Measurements from ENCODE around the gene TMEM86B.

Gene TMEM86B

DNA sequence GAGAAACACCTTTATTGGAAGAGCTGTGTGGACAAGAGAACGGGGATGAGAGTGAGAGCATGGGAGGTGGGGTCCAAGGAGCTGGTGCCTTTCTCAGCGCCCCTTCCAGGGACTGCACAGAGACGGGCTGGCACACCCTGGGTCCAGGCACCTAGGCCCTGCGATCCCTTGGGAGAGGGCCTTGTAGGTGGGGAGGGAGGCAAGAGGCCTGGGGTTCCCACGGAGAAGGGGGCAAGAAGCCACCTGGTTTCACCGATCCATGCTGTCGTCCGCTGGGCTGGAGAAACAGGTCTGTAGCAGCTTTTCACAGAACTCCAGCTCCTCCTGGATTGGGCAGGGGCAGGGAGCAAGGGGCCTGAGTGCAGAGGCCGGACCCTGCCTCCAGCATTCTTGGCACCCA, 33.8 kb upstream of the TMEM86B start:
- Mint-ChIP-seq H3K4me1 (peaks cover 14% of the 10 kb centered on the region), H3K36me3 (peaks cover 15% of the 10 kb centered on the region), H3K27ac (no peak overlapping the region), H3K27me3 (peaks cover 4% of the 10 kb centered on the region), H3K4me3 (no peak overlapping the region), H3K9me3 (peaks cover 5% of the 10 kb centered on the region)
- CTCF ChIA-PET: interaction anchor here (1.1 kb wide), 1 partner anchor 15 kb away, joined by 3 read pairs; no protein-coding TSS in a partner anchor
- no peak for DNase-seq

DNA sequence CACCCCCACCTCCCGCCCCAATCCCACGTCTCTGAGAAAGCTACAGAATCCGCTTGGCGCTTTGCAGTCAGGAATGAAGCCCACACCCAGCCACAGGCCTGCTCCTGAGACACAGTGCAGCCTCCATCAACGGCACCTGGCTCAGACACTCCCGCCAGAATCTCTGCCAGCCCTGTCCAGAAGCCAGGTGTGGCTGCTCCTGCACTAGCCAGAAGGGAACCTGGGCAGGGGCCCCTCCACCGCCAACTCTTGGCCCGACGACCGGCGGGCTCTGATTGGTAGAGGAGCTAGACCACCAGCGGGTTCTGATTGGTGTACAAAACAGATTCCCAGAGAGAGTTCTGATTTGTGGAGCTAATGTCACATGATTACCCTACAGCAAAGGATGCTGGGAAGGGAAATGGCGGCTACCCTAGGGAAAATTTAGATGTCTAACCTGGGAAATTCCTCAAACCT, 33.1 kb upstream of the TMEM86B start:
- Mint-ChIP-seq H3K4me3 (no peak overlapping the region), H3K4me1 (peaks cover 20% of the 10 kb centered on the region), H3K27me3 (peaks cover 4% of the 10 kb centered on the region), H3K27ac (no peak overlapping the region), H3K36me3 (peaks cover 19% of the 10 kb centered on the region), H3K9me3 (peaks cover 5% of the 10 kb centered on the region)
- no peak for DNase-seq
- CTCF ChIA-PET: interaction anchor here (1.1 kb wide), 1 partner anchor 14 kb away, joined by 5 read pairs; no protein-coding TSS in a partner anchor

- H3K36me3 Mint-ChIP-seq: peaks cover 33% of the 10 kb centered on the region
- peaks cover 36% of the 10 kb centered on the region for H3K4me1 Mint-ChIP-seq
- no peaks in the 10 kb centered on the region for H3K9me3 Mint-ChIP-seq
- CTCF ChIA-PET: interaction anchor here (0.9 to 2.6 kb wide), 5 partner anchors 20 to 99 kb away, joined by 3 to 9 read pairs (median 4); partner anchors contain the start of genes HSPBP1 and KMT5C
- peak overlapping the region; percentile 99 for H3K27ac Mint-ChIP-seq
- H3K4me3 Mint-ChIP-seq: peak overlapping the region; percentile 74
- H3K27me3 Mint-ChIP-seq: peaks cover 4% of the 10 kb centered on the region
- no peak for DNase-seq
Observed at GRCh38 chr19:55259540-55260210, 31.1 kb upstream of the TMEM86B start.

GRCh38 chr19:55258828-55259539, 30.4 kb upstream of the TMEM86B start, which contains the start of gene PPP6R1:
PPP6R1 (minus strand) TSS chr19:55259017; CDS start chr19:55247103, 11,914 bp downstream.
- Mint-ChIP-seq H3K27ac (peak within 1 kb of the TSS; percentile 99), H3K36me3 (peaks cover 40% of the 10 kb centered on the region), H3K4me1 (peaks cover 40% of the 10 kb centered on the region), H3K9me3 (no peaks in the 10 kb centered on the region), H3K4me3 (peak within 1 kb of the TSS; percentile 99), H3K27me3 (peaks cover 4% of the 10 kb centered on the region)
- peak; percentile 95 for DNase-seq
- CTCF ChIA-PET: interaction anchor here (0.9 to 2.6 kb wide), 5 partner anchors 21 to 98 kb away, joined by 3 to 9 read pairs (median 4); partner anchors contain the start of genes HSPBP1 and KMT5C

- no peaks in the 10 kb centered on the region for H3K9me3 Mint-ChIP-seq
- peaks cover 44% of the 10 kb centered on the region for H3K36me3 Mint-ChIP-seq
- H3K27me3 Mint-ChIP-seq: peaks cover 4% of the 10 kb centered on the region
- CTCF ChIA-PET: interaction anchor here (0.9 to 2.6 kb wide), 3 partner anchors 21 to 98 kb away, joined by 3 to 9 read pairs (median 6); partner anchors contain the start of genes HSPBP1 and KMT5C
- peak overlapping the region; percentile 99 for H3K27ac Mint-ChIP-seq
- peak; percentile 61 for DNase-seq
- H3K4me3 Mint-ChIP-seq: peak overlapping the region; percentile 74
- H3K4me1 Mint-ChIP-seq: peaks cover 45% of the 10 kb centered on the region
Observed at GRCh38 chr19:55258476-55258827, 29.9 kb upstream of the TMEM86B start.

DNA sequence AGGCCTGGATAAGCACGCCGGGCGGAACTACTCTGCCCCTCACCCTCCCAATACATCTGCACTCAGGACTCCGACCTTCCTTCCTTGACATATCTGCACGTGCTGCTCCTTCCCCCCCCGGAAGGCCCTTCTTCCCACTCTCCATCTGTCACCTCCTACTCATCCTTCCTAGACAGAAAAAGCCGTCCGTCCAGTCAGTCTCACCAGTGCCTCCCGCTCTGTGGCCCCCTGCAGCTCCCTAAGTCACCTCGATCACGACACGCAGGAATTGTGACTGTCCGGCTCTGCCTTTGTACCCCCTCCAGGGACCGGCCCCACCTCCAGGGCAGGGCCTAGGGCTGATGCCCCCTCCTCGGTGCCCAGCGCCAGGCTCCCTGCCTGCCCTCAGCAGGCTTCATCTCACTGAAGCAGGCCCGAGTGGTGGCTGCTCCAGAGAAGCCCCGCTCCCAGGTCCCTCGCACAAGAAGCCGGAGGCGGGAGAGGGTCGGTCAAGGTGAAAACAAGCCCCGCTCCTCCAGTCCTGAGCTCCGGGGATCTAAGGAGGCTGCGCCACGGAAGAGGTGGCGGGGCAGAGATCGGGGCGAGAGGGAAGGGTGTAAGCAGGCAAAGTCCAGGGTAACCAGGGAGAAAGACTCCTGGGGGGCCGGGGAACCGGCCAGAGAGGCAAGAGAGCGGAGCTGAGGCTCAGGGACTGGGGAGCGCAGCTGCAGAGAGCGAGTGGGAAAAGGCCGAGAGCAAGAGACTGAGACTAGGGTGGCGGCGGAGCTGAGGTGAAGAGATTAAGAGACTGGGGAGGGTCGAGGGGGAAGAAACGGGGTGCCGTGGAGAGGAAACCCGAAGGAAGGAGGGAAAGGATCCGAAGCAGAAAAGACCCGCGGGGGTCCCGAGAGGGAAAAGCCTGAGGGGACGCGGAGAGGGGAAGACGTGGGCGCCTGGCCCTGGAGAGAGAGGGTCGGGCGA, 29.2 kb upstream of the TMEM86B start:
- Mint-ChIP-seq H3K36me3 (peaks cover 46% of the 10 kb centered on the region), H3K4me1 (peaks cover 52% of the 10 kb centered on the region), H3K27ac (peak overlapping the region; percentile 99), H3K4me3 (peak overlapping the region; percentile 99), H3K9me3 (no peaks in the 10 kb centered on the region), H3K27me3 (peaks cover 4% of the 10 kb centered on the region)
- peak; percentile 42 for DNase-seq
- CTCF ChIA-PET: interaction anchor here (1.2 kb wide), 1 partner anchor 34 kb away, joined by 3 read pairs; no protein-coding TSS in a partner anchor

DNA sequence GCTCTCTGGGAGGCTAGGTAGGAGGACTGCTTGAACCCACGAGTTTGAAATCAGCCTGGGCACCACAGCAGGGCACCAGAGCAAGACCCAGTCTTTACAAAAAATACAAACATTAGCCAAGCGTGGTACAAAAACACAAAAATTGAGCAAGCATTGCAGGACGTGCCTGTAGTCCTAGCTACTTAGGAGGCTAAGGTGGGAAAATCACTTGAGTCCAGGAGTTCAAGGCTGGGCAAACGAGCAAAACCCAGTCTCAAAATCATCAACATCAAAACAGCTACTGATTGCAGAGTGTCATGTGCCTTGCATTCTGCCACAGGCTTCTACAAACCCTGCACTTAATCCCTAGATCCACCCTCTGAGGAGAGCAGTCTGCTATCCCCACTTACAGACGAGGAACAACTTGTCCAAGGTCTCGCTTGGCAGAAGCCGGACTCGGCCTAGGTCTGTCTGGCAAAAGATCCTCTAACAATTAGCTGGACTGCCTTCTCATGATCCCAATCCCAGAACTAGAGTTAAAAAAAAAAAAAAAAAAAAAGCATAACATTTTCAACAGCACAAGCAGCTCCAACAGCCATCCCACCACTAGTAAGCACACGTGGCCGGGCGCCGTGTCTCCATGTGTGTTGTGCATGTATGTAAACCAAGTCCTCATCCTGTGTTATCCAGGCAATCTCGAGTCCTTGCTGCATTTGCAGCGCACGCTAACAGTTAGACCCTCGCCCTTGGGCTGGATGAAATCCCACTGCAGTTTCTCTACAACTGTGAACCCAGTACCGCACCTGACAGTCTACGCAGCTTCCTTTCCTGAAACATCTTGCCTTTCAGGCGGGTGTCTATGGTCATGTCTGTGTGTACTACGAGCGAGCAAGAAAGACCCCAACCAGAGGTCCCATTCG, 28.2 kb upstream of the TMEM86B start:
- H3K4me1 Mint-ChIP-seq: peaks cover 61% of the 10 kb centered on the region
- H3K36me3 Mint-ChIP-seq: peaks cover 43% of the 10 kb centered on the region
- H3K27me3 Mint-ChIP-seq: peaks cover 4% of the 10 kb centered on the region

DNA sequence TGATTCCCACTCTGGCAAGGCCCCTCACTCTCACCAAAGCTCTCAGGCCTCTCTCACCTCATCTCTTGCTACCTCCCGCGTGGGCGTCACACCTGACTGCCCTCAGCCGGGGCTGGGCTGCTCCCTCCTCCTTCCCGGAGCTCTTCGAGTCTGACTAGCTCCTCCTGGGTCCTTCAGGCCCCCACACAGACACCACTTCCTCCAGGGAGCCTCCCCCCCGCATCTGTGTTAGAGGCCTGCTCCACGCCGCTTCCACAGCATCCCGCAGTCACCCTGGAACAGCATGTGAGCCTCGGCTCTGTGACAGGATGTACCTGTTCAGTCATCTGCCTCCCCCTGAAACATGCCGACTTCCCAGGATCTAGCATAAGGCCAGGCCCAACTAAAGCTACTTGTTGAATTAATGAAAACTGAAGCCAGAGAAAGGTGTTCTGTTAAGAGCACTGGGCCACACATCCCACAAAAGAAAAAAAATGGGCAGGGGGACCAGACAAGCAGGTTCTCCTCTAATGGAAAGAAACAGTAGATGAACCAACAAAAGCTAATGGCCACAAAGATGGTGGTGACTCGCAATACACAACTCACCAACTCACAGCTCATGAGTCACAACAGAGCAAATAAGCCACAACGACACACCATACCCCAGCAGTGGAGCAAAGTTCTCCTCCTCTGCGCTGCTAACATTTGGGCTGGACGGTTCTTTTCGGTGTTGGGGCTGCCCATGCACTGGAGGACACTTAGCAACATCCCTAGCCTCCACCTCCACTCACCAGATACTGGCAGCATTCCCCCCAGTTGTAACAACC, 27.3 kb upstream of the TMEM86B start:
- peak; percentile 66 for DNase-seq

More for the DNA sequence above, 28.2 kb upstream of the TMEM86B start:
- peak overlapping the region; percentile 99 for H3K27ac Mint-ChIP-seq
- H3K9me3 Mint-ChIP-seq: no peaks in the 10 kb centered on the region
- DNase-seq: no peak
- CTCF ChIA-PET: interaction anchor here (0.8 to 1.2 kb wide), 2 partner anchors 13 to 35 kb away, joined by 3 to 4 read pairs; no protein-coding TSS in a partner anchor
- H3K4me3 Mint-ChIP-seq: peak overlapping the region; percentile 99

GRCh38 chr19:55254625-55254977, 26.0 kb upstream of the TMEM86B start:
- Mint-ChIP-seq H3K27ac (peak overlapping the region; percentile 99), H3K4me3 (peak overlapping the region; percentile 99), H3K9me3 (no peaks in the 10 kb centered on the region), H3K36me3 (peaks cover 52% of the 10 kb centered on the region), H3K4me1 (peaks cover 68% of the 10 kb centered on the region), H3K27me3 (peaks cover 4% of the 10 kb centered on the region)
- CTCF ChIA-PET: interaction anchor here (0.9 to 1.8 kb wide), 5 partner anchors 12 to 249 kb away, joined by 3 to 5 read pairs (median 4); partner anchors contain the start of genes HSPBP1, KMT5C and TMEM238
- no peak for DNase-seq

More for the DNA sequence above, 27.3 kb upstream of the TMEM86B start:
- Mint-ChIP-seq H3K36me3 (peaks cover 50% of the 10 kb centered on the region), H3K9me3 (no peaks in the 10 kb centered on the region), H3K4me3 (peak overlapping the region; percentile 99), H3K27me3 (peaks cover 4% of the 10 kb centered on the region), H3K27ac (peak overlapping the region; percentile 99), H3K4me1 (peaks cover 71% of the 10 kb centered on the region)
- CTCF ChIA-PET: interaction anchor here (0.8 to 1.8 kb wide), 4 partner anchors 12 to 128 kb away, joined by 3 to 5 read pairs (median 4); partner anchors contain the start of gene TMEM238

DNA sequence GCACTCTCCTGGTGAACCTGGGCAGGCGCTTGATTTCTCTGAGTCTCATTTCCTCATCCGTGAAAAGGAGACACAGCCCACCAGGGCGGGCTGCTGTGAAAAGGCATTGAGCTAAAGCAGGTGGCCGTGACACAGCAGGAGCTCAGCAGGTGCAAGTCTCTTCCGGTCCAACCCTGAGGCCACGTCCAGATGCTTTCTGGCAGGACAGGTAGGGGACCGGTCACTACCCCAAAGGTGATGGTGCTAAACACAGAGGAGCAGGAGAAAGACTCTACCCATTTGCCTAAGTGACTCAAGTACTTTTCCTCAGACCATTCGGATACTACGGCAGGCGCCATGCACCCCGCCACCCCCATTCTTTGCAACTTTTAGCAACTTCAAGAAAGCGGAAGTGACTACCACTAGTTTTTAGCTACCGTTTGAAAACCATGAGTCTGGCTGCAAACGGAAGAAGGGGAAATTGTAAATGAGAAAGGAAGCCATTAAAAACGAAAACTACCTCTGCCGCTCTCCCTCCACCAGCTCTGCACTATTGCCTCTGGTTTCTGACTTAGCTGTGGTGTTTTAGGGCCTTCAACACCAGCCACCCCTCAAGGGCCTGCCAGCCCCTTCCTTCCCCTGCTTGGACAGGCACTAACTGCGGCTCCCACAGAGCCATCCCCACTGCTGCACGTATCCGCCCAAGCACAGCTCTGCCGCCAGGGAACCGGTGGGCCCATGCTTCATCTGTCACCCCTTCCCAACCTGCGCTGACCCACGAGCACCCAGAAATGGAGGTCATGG, 25.5 kb upstream of the TMEM86B start:
- Mint-ChIP-seq H3K27ac (peak overlapping the region; percentile 99), H3K4me1 (peaks cover 67% of the 10 kb centered on the region), H3K27me3 (peaks cover 4% of the 10 kb centered on the region), H3K36me3 (peaks cover 52% of the 10 kb centered on the region), H3K9me3 (no peaks in the 10 kb centered on the region), H3K4me3 (peak overlapping the region; percentile 99)
- peak; percentile 79 for DNase-seq
- CTCF ChIA-PET: interaction anchor here (0.9 to 1.8 kb wide), 7 partner anchors 12 to 250 kb away, joined by 3 to 5 read pairs (median 4); partner anchors contain the start of genes HSPBP1, KMT5C and TMEM238
